Fibroblast of lung (primary cell): ENCODE data around the gene KIF26B.

ENCODE experiments used
- EZH2 ChIP-seq: IDR thresholded peaks from 2 replicates; pipeline ENCODE4 v1.5.1; 2012; ENCODE audit warnings: low read length, control low read depth, mild to moderate bottlenecking; ENCODE audit errors: missing control alignments
- TF ChIP-seq, protein P1 (sequence below), 2 donors: IDR thresholded peaks in 1 of 2; conservative IDR thresholded peaks in 1 of 2; 1 replicate in 1 of 2; 2 replicates in 1 of 2; pipeline ENCODE4 v1.5.1; 2011 to 2012; ENCODE audit warnings: low read length in 2 of 2, control low read depth in 1 of 2, inconsistent platforms in 1 of 2, low read depth in 1 of 2, mild to moderate bottlenecking in 1 of 2

DNA sequence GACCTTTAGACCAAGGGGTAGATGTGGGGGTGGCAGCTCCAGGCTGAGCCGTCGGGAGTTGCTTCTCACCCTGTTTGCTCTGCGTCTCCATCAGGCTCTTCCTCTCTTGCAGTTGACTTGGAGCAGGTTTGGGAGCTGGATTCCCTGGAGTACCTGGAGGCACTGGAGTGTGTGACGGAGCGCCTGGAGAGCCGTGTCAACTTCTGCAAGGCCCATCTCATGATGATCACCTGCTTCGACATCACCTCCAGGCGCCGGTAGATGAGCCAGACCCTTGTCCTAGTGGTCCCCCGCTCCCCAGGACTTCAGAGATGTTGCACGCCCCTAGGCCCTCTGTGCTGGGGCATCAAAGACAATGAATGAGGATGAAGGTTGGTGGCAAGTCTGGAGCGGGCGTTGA lies 547.6 kb downstream of the KIF26B start:
- TF ChIP-seq, protein P1, sequence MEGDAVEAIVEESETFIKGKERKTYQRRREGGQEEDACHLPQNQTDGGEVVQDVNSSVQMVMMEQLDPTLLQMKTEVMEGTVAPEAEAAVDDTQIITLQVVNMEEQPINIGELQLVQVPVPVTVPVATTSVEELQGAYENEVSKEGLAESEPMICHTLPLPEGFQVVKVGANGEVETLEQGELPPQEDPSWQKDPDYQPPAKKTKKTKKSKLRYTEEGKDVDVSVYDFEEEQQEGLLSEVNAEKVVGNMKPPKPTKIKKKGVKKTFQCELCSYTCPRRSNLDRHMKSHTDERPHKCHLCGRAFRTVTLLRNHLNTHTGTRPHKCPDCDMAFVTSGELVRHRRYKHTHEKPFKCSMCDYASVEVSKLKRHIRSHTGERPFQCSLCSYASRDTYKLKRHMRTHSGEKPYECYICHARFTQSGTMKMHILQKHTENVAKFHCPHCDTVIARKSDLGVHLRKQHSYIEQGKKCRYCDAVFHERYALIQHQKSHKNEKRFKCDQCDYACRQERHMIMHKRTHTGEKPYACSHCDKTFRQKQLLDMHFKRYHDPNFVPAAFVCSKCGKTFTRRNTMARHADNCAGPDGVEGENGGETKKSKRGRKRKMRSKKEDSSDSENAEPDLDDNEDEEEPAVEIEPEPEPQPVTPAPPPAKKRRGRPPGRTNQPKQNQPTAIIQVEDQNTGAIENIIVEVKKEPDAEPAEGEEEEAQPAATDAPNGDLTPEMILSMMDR (conservative IDR thresholded peaks at IDR 0.05 in 1 of 2, IDR thresholded peaks at IDR 0.05 in 1 of 2; ENCODE audit: low read depth in 1 of 2, low read length in 2 of 2): no peak
- no peak for TF ChIP-seq EZH2
